Cardiac fibroblast (primary cell): ENCODE results near the gene DRD5.

Source experiments
- DNase-seq, 2 donors: peaks; one replicate each; pipeline versions ENCODE4 v3.0.0 to v3.0.0-alpha.2; 2010; ENCODE audit warnings: low read depth in 2 of 2
- H3K4me3 ChIP-seq, 2 donors: replicated peaks in 1 of 2; 1 replicate in 1 of 2; 2 replicates in 1 of 2; pipeline ENCODE4 v1.5.1; 2011; ENCODE audit warnings: low read depth in 2 of 2, low read length in 2 of 2, mild to moderate bottlenecking in 2 of 2, moderate library complexity in 1 of 2
- TF ChIP-seq, protein P1 (sequence below): IDR thresholded peaks from one replicate; pipeline ENCODE4 v1.5.1; 2011; ENCODE audit warnings: low read depth, mild to moderate bottlenecking, low read length, inconsistent platforms

Gene DRD5

DNA sequence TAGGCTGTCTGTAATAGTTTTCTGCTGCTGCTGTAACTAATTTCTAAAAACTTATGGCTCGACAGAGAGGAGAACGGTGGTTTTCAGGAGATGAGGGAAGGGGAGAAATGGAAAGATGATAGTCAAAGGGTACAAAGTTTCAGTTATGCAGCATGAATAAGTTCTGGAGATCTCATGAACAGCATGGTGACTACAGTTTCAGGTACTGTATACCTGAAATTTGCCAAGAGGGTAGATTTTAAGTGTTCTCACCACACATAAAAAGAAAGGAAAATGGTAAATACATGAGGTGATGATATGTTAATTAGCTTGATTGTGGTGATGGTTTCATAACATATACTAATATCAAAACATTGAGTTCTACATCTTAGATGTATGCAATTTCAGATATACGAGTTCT is 34.9 kb downstream of the DRD5 start:
- DNase-seq: no peak
- TF ChIP-seq, protein P1, sequence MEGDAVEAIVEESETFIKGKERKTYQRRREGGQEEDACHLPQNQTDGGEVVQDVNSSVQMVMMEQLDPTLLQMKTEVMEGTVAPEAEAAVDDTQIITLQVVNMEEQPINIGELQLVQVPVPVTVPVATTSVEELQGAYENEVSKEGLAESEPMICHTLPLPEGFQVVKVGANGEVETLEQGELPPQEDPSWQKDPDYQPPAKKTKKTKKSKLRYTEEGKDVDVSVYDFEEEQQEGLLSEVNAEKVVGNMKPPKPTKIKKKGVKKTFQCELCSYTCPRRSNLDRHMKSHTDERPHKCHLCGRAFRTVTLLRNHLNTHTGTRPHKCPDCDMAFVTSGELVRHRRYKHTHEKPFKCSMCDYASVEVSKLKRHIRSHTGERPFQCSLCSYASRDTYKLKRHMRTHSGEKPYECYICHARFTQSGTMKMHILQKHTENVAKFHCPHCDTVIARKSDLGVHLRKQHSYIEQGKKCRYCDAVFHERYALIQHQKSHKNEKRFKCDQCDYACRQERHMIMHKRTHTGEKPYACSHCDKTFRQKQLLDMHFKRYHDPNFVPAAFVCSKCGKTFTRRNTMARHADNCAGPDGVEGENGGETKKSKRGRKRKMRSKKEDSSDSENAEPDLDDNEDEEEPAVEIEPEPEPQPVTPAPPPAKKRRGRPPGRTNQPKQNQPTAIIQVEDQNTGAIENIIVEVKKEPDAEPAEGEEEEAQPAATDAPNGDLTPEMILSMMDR: no peak
- H3K4me3 ChIP-seq: no peak overlapping the region

GRCh38 chr4:9820343-9820742 is 38.9 kb downstream of the DRD5 start:
- TF ChIP-seq, protein P1: no peak
- no peak for DNase-seq
- no peak overlapping the region for H3K4me3 ChIP-seq

DNA sequence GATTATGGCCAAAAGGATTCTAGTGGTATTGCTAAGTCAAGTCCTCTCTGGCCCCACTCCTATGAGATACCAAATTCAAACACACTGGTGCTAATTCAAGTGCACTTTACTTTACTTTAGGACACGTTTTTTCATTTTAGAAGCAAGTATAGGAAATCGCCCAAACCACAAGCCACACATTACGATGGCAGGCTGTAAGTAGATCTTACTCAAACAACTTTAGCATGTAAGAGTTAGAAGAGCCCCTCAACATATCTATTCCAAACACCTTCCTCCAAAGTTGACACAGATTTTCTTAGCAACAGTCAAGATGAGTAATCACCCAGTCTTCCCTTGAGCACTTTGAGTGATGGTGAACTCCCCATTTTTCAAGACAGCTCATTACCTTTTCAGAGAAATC is 43.6 kb downstream of the DRD5 start:
- TF ChIP-seq, protein P1: no peak
- H3K4me3 ChIP-seq: no peak overlapping the region
- DNase-seq: no peak

GRCh38 chr4:9826551-9826950 is 45.1 kb downstream of the DRD5 start:
- no peak overlapping the region for H3K4me3 ChIP-seq
- TF ChIP-seq, protein P1: no peak
- DNase-seq: no peak

DNA sequence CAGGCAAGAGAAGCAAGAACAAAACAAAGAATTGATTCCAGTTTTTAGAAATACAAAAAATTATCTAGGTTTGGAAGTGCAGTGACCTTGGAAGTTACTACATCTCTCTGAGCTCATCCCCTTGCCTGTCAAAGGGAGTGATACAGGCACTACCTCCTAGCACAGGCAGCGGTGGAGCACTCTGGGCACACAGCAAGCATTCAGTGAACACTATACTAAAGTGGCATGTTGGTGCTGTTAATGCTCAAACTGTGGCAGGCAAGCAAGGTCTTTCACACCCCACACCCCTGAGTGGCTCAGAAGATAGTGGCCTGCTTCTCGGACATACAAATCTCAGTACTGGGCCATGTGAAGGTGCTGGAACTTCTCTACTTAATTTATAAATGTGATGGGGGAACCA is 51.2 kb downstream of the DRD5 start:
- TF ChIP-seq, protein P1: no peak
- DNase-seq: no peak
- no peak overlapping the region for H3K4me3 ChIP-seq

DNA sequence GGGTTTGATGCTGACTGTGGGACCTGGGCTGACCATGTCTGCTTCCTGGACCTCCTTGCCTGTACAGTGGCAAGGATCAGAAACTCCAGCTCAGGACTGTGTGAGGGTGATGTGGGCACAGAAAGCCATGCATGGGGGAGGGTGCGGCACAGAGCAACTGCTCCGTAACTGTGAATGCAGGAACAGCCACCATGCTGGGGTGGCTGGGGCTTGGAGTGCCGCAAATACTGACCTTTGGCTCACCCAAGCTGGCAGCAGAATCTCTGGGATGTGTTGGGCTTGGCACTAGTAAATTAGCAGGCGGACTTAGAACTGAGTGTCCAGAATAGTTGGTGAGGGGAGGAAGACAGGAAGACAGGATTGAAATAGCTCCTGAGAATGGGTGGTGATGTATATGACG is 52.0 kb downstream of the DRD5 start:
- no peak for DNase-seq
- TF ChIP-seq, protein P1: no peak
- H3K4me3 ChIP-seq: no peak overlapping the region
